Measurements from ENCODE around the gene CEACAM6. TPM values are rescaled to one million over a fixed set of nuclear protein-coding genes. Genes with fewer than 3 reads are reported as not detected.

The CEACAM6 gene
- total RNA-seq, 1 donor from 2014 or later: 0.20 TPM

DNA sequence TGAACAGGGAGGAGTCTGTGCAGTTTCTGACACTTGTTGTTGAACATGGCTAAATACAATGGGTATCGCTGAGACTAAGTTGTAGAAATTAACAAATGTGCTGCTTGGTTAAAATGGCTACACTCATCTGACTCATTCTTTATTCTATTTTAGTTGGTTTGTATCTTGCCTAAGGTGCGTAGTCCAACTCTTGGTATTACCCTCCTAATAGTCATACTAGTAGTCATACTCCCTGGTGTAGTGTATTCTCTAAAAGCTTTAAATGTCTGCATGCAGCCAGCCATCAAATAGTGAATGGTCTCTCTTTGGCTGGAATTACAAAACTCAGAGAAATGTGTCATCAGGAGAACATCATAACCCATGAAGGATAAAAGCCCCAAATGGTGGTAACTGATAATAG lies 16.1 kb downstream of the CEACAM6 start:
- Mint-ChIP-seq H3K4me1 (ENCODE audit: low read depth, unreplicated experiment) (no peaks in the 10 kb centered on the region), H3K9me3 (ENCODE audit: unreplicated experiment) (no peaks in the 10 kb centered on the region), H3K27me3 (ENCODE audit: unreplicated experiment) (peaks cover 2% of the 10 kb centered on the region), H3K27ac (ENCODE audit: unreplicated experiment) (no peak overlapping the region), H3K4me3 (ENCODE audit: unreplicated experiment) (no peak overlapping the region), H3K36me3 (ENCODE audit: unreplicated experiment) (no peaks in the 10 kb centered on the region)
- TF ChIP-seq, protein P1, sequence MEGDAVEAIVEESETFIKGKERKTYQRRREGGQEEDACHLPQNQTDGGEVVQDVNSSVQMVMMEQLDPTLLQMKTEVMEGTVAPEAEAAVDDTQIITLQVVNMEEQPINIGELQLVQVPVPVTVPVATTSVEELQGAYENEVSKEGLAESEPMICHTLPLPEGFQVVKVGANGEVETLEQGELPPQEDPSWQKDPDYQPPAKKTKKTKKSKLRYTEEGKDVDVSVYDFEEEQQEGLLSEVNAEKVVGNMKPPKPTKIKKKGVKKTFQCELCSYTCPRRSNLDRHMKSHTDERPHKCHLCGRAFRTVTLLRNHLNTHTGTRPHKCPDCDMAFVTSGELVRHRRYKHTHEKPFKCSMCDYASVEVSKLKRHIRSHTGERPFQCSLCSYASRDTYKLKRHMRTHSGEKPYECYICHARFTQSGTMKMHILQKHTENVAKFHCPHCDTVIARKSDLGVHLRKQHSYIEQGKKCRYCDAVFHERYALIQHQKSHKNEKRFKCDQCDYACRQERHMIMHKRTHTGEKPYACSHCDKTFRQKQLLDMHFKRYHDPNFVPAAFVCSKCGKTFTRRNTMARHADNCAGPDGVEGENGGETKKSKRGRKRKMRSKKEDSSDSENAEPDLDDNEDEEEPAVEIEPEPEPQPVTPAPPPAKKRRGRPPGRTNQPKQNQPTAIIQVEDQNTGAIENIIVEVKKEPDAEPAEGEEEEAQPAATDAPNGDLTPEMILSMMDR (IDR thresholded peaks at IDR 0.05; ENCODE audit: partially characterized antibody, unreplicated experiment): no peak
- no peak for DNase-seq

DNA sequence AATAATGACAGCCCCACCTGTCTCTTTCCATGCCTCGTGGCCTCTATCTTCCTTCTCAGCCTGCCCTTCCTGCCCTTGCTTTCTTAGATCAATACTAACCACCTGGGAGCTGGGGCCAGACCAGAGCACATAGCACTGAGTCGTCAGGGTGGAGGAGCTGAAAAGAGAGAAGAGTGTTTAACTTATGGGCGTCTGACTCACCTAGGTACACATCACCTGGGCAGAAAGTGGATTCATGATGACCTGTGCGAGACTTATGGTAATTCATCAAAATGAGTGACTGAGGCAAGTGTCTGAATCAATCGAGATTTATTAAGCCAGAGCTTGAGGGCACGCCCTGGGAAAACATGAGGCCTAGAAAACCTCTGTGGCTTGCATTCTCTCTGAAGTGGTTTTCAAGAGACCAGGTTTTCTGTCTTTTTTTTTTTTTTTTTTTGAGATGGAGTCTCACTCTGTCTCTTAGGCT lies 19.2 kb downstream of the CEACAM6 start:
- Mint-ChIP-seq H3K4me1 (ENCODE audit: low read depth, unreplicated experiment) (no peaks in the 10 kb centered on the region), H3K27me3 (ENCODE audit: unreplicated experiment) (no peaks in the 10 kb centered on the region), H3K36me3 (ENCODE audit: unreplicated experiment) (no peaks in the 10 kb centered on the region), H3K9me3 (ENCODE audit: unreplicated experiment) (no peaks in the 10 kb centered on the region), H3K4me3 (ENCODE audit: unreplicated experiment) (no peak overlapping the region), H3K27ac (ENCODE audit: unreplicated experiment) (no peak overlapping the region)
- DNase-seq: no peak
- TF ChIP-seq, protein P1 (IDR thresholded peaks at IDR 0.05; ENCODE audit: partially characterized antibody, unreplicated experiment): no peak

DNA sequence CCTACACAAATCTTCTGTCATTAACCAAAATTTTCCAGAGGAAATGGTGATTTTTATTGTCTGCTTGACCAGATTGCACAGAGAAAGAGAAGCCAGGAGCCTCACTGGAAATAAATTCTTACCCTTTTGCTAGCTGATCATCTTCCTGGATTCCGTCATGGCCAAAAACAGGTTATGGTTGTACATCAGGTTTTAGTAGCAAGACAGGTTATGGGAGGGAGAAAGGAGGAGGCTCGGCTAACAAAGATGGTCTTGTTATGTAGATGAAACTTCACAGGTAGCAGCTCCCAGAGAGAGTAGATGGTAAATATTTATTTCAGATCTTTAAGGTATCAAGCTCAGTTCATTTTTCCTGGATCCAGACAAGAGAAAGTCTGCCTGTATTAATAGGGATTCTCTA lies 21.4 kb downstream of the CEACAM6 start:
- Mint-ChIP-seq H3K27ac (ENCODE audit: unreplicated experiment) (no peak overlapping the region), H3K4me3 (ENCODE audit: unreplicated experiment) (no peak overlapping the region), H3K4me1 (ENCODE audit: low read depth, unreplicated experiment) (no peaks in the 10 kb centered on the region), H3K9me3 (ENCODE audit: unreplicated experiment) (no peaks in the 10 kb centered on the region), H3K36me3 (ENCODE audit: unreplicated experiment) (no peaks in the 10 kb centered on the region), H3K27me3 (ENCODE audit: unreplicated experiment) (no peaks in the 10 kb centered on the region)
- TF ChIP-seq, protein P1 (IDR thresholded peaks at IDR 0.05; ENCODE audit: partially characterized antibody, unreplicated experiment): no peak
- no peak for DNase-seq

DNA sequence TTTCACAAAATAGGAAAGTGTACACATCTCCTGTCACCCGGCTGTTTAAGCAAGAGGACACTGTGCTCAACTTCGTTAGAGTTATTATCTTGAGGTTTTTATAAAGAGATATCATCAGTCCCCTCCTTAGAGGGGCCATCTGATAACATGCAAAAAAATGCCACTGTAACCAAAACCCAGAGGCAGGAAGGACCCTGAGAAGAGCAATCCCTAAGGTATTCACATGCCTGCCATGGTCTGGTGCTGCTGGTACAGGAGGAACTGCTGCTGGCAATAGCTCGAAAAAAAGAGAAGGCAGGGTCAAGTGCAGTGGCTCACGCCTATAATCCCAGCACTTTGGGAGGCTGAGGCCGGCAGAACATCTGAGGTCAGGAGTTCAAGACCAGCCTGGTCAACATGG lies 28.3 kb downstream of the CEACAM6 start:
- H3K27me3 Mint-ChIP-seq (ENCODE audit: unreplicated experiment): peaks cover 3% of the 10 kb centered on the region
- no peaks in the 10 kb centered on the region for H3K36me3 Mint-ChIP-seq (ENCODE audit: unreplicated experiment)
- H3K27ac Mint-ChIP-seq (ENCODE audit: unreplicated experiment): no peak overlapping the region
- no peaks in the 10 kb centered on the region for H3K4me1 Mint-ChIP-seq (ENCODE audit: low read depth, unreplicated experiment)
- DNase-seq: no peak
- TF ChIP-seq, protein P1 (IDR thresholded peaks at IDR 0.05; ENCODE audit: partially characterized antibody, unreplicated experiment): no peak
- no peak overlapping the region for H3K4me3 Mint-ChIP-seq (ENCODE audit: unreplicated experiment)
- peaks cover 1% of the 10 kb centered on the region for H3K9me3 Mint-ChIP-seq (ENCODE audit: unreplicated experiment)

DNA sequence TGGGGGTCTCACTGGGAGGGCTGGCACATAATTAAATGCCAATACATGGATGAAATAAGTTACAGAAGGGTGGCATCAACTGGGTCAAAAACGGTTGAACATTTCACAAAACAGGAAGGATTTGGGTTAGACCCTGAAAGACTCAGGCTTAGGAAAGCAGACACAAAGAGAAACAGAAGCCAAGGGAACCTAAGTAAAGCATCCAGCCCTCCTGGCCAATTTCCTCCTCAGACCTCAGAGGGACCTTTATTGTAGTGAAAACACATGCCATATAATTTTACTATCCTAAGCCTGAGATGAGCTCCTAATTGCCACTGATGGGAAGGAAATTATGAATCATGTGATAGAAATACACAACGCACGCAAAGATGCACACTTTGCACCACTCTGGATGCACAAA lies 29.0 kb downstream of the CEACAM6 start:
- Mint-ChIP-seq H3K27me3 (ENCODE audit: unreplicated experiment) (peaks cover 3% of the 10 kb centered on the region), H3K9me3 (ENCODE audit: unreplicated experiment) (peaks cover 1% of the 10 kb centered on the region), H3K4me3 (ENCODE audit: unreplicated experiment) (no peak overlapping the region), H3K4me1 (ENCODE audit: low read depth, unreplicated experiment) (no peaks in the 10 kb centered on the region), H3K27ac (ENCODE audit: unreplicated experiment) (no peak overlapping the region), H3K36me3 (ENCODE audit: unreplicated experiment) (no peaks in the 10 kb centered on the region)
- DNase-seq: no peak
- TF ChIP-seq, protein P1 (IDR thresholded peaks at IDR 0.05; ENCODE audit: partially characterized antibody, unreplicated experiment): no peak

Data from glutamatergic neuron (in vitro differentiated cells).